ENCODE data around the gene TMEM14B. TPM values are rescaled to one million over a fixed set of nuclear protein-coding genes. Genes with fewer than 3 reads are reported as not detected.

TMEM14B gene
- total and polyA plus RNA-seq, 9 of the 15 experiments (the other 6 are each of a cell fraction or from before 2014, with no cell fraction given), result 174 to 862 (median 263) TPM

DNA sequence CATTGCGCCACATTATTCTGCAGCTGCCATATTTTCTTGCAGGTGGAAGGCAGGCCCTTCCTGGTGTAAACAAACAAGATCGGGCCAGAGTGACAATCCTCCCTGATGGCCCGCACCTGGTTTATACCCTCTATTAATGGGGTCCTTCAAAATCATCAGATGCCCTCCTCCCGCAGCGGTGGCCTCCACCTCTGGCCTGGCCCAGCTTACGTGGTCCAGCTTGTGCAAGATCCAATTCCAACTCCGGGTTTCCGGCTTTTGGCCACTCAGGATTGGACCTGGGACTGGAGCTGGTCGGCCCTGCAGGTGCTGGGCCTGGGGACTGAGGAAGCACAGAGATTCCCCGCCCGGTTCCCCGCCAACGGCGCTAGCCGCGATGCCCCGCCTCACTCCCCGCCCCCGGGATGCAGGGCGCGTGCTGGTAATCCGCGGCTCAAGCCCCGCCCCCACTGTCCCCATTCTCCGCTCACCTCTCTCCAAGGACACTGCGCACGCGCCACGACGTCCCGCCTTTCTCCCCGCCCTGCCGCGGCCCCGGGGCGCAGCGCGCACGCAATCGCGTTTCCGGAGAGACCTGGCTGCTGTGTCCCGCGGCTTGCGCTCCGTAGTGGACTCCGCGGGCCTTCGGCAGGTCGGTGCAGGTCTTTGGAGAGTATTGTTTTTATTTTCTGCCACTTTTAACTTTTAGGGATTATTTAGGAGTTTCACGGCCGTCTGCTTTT, at the start of gene TMEM14B (continued):
- TF ChIP-seq, protein P1, sequence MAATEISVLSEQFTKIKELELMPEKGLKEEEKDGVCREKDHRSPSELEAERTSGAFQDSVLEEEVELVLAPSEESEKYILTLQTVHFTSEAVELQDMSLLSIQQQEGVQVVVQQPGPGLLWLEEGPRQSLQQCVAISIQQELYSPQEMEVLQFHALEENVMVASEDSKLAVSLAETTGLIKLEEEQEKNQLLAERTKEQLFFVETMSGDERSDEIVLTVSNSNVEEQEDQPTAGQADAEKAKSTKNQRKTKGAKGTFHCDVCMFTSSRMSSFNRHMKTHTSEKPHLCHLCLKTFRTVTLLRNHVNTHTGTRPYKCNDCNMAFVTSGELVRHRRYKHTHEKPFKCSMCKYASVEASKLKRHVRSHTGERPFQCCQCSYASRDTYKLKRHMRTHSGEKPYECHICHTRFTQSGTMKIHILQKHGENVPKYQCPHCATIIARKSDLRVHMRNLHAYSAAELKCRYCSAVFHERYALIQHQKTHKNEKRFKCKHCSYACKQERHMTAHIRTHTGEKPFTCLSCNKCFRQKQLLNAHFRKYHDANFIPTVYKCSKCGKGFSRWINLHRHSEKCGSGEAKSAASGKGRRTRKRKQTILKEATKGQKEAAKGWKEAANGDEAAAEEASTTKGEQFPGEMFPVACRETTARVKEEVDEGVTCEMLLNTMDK (IDR thresholded peaks at IDR 0.05; ENCODE audit: borderline replicate concordance, insufficient read depth, low read depth, low read length, poor library complexity, severe bottlenecking), result no peak
- TF ChIP-seq, protein P2, sequence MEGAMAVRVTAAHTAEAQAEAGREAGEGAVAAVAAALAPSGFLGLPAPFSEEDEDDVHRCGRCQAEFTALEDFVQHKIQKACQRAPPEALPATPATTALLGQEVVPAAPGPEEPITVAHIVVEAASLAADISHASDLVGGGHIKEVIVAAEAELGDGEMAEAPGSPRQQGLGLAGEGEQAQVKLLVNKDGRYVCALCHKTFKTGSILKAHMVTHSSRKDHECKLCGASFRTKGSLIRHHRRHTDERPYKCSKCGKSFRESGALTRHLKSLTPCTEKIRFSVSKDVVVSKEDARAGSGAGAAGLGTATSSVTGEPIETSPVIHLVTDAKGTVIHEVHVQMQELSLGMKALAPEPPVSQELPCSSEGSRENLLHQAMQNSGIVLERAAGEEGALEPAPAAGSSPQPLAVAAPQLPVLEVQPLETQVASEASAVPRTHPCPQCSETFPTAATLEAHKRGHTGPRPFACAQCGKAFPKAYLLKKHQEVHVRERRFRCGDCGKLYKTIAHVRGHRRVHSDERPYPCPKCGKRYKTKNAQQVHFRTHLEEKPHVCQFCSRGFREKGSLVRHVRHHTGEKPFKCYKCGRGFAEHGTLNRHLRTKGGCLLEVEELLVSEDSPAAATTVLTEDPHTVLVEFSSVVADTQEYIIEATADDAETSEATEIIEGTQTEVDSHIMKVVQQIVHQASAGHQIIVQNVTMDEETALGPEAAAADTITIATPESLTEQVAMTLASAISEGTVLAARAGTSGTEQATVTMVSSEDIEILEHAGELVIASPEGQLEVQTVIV (CRISPR knock-in tag; IDR thresholded peaks at IDR 0.05; ENCODE audit: borderline replicate concordance), result no peak
- TF ChIP-seq, protein P3, sequence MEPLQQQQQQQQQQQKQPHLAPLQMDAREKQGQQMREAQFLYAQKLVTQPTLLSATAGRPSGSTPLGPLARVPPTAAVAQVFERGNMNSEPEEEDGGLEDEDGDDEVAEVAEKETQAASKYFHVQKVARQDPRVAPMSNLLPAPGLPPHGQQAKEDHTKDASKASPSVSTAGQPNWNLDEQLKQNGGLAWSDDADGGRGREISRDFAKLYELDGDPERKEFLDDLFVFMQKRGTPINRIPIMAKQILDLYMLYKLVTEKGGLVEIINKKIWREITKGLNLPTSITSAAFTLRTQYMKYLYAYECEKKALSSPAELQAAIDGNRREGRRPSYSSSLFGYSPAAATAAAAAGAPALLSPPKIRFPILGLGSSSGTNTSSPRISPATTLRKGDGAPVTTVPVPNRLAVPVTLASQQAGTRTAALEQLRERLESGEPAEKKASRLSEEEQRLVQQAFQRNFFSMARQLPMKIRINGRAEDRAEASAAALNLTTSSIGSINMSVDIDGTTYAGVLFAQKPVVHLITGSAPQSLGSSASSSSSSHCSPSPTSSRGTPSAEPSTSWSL (CRISPR knock-in tag; IDR thresholded peaks at IDR 0.05; ENCODE audit: borderline replicate concordance), result peak; percentile 10; the same call in 1 of the 2 replicates
- TF ChIP-seq CHCHD3 (CRISPR knock-in tag; IDR thresholded peaks at IDR 0.05), result no peak
- TF ChIP-seq, protein P4, sequence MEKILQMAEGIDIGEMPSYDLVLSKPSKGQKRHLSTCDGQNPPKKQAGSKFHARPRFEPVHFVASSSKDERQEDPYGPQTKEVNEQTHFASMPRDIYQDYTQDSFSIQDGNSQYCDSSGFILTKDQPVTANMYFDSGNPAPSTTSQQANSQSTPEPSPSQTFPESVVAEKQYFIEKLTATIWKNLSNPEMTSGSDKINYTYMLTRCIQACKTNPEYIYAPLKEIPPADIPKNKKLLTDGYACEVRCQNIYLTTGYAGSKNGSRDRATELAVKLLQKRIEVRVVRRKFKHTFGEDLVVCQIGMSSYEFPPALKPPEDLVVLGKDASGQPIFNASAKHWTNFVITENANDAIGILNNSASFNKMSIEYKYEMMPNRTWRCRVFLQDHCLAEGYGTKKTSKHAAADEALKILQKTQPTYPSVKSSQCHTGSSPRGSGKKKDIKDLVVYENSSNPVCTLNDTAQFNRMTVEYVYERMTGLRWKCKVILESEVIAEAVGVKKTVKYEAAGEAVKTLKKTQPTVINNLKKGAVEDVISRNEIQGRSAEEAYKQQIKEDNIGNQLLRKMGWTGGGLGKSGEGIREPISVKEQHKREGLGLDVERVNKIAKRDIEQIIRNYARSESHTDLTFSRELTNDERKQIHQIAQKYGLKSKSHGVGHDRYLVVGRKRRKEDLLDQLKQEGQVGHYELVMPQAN (IDR thresholded peaks at IDR 0.05; ENCODE audit: borderline replicate concordance), result 0 out of 2 replicates have a peak, but pooled peaks have one; percentile 64
- peak in 1 of 2 experiments; percentile 57; a peak in 1 of 4 replicates for TF ChIP-seq FOXA3 (CRISPR knock-in tag; conservative IDR thresholded peaks at IDR 0.05 in 1 of 2, IDR thresholded peaks at IDR 0.05 in 1 of 2)
- no peak for TF ChIP-seq ZNF76 (CRISPR knock-in tag; IDR thresholded peaks at IDR 0.05; ENCODE audit: borderline replicate concordance)
- no peak for TF ChIP-seq HOXB6 (CRISPR knock-in tag; IDR thresholded peaks at IDR 0.05; ENCODE audit: borderline replicate concordance)
- TF ChIP-seq NR1H2 (CRISPR knock-in tag; IDR thresholded peaks at IDR 0.05), result no peak
- no peak for TF ChIP-seq SREBF2 (CRISPR knock-in tag; IDR thresholded peaks at IDR 0.05)
- TF ChIP-seq, protein P5, sequence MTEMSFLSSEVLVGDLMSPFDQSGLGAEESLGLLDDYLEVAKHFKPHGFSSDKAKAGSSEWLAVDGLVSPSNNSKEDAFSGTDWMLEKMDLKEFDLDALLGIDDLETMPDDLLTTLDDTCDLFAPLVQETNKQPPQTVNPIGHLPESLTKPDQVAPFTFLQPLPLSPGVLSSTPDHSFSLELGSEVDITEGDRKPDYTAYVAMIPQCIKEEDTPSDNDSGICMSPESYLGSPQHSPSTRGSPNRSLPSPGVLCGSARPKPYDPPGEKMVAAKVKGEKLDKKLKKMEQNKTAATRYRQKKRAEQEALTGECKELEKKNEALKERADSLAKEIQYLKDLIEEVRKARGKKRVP (CRISPR knock-in tag; IDR thresholded peaks at IDR 0.05), result no peak
- no peak for TF ChIP-seq HSF4 (CRISPR knock-in tag; IDR thresholded peaks at IDR 0.05; ENCODE audit: borderline replicate concordance)
- no peak for TF ChIP-seq SMAD4 (CRISPR knock-in tag; conservative IDR thresholded peaks at IDR 0.05)
- peak; percentile 74 for TF ChIP-seq MBD2 (IDR thresholded peaks at IDR 0.05; ENCODE audit: borderline replicate concordance, low read depth)
- no peak for TF ChIP-seq PHTF2 (CRISPR knock-in tag; IDR thresholded peaks at IDR 0.05)
- TF ChIP-seq NCOA4 (IDR thresholded peaks at IDR 0.05; ENCODE audit: partially characterized antibody), result no peak
- TF ChIP-seq RB1 (IDR thresholded peaks at IDR 0.05; ENCODE audit: low read depth), result peak; percentile 95
